ENCODE data around the gene NAT14. TPM values are rescaled to one million over a fixed set of nuclear protein-coding genes. Genes with fewer than 3 reads are reported as not detected.
A peak's percentile ranks its signal among the peaks of the same experiment; 100 is the strongest.

Gene NAT14
- polyA plus RNA-seq, 1 of the 3 experiments (the other 2 are of a cell fraction): 89.9 TPM

- Histone ChIP-seq H3K9me3 (no peaks in the 10 kb centered on the region), H3K9ac (no peak overlapping the region), H4K20me1 (ENCODE audit: insufficient read depth) (0 out of 2 replicates have a peak, but pooled peaks cover under 1% of the 10 kb centered on the region), H2AFZ (ENCODE audit: low read depth) (no peak overlapping the region), H3K27me3 (ENCODE audit: insufficient read depth) (no peaks in the 10 kb centered on the region), H3K79me2 (ENCODE audit: insufficient read depth) (peaks cover 12% of the 10 kb centered on the region; the same call in 1 of the 2 replicates), H3K27ac (ENCODE audit: low read depth in 2 of 2, low read length in 1 of 2) (peak overlapping the region; percentile 90 to 91; a peak in 3 of 4 replicates), H3K4me3 (ENCODE audit: low read depth in 2 of 2, low read length in 1 of 2) (peak overlapping the region in 1 of 2 experiments; percentile 76; a peak in 1 of 4 replicates), H3K9me2 (no peaks in the 10 kb centered on the region), H3F3A (replicated peaks; ENCODE audit: insufficient read depth) (peaks cover 12% of the 10 kb centered on the region), H3K36me3 (replicated peaks in 1 of 2; ENCODE audit: control insufficient read depth in 1 of 2, insufficient read depth in 2 of 2, low read length in 1 of 2) (no peaks in the 10 kb centered on the region), H3K4me2 (peak overlapping the region; percentile 100), H3K4me1 (ENCODE audit: control insufficient read depth in 1 of 2, insufficient read depth in 2 of 2, low read depth in 1 of 2, low read length in 1 of 2) (peaks cover 9 to 18% of the 10 kb centered on the region in 2 experiments; a peak in 2 of 4 replicates)
- TF ChIP-seq CTCF (IDR thresholded peaks at IDR 0.05) (no peak), POLR2AphosphoS5 (IDR thresholded peaks at IDR 0.05; ENCODE audit: low read depth, low read length) (no peak), EZH2phosphoT487 (IDR thresholded peaks at IDR 0.05; ENCODE audit: borderline replicate concordance, low read depth) (no peak), EP300 (IDR thresholded peaks at IDR 0.05; ENCODE audit: borderline replicate concordance in 1 of 2, low read depth in 1 of 2, low read length in 1 of 2) (no peak)
- POLR2A ChIA-PET: interaction anchor here (0.7 kb wide), 1 partner anchor 120 kb away, joined by 3 read pairs; the partner anchor contains the start of gene KMT5C
- CTCF ChIA-PET: interaction anchor here (0.8 to 2.5 kb wide), 12 partner anchors 8 to 370 kb away, joined by 3 to 12 read pairs (median 4); no protein-coding TSS in a partner anchor
- WGBS (ENCODE audit: low lambda C conversion rate): 94% methylated on average over 6 of the region's 8 CpGs
- DNase-seq: no peak
These were observed 25.4 kb upstream of the NAT14 start for GRCh38 chr19:55459551-55459949.

- 28% methylated on average over 15 of the region's 16 CpGs for WGBS (ENCODE audit: low lambda C conversion rate)
- H3K9me3 ChIP-seq: no peaks in the 10 kb centered on the region
- peaks cover 12% of the 10 kb centered on the region for H3F3A ChIP-seq (replicated peaks; ENCODE audit: insufficient read depth)
- H3K4me1 ChIP-seq (ENCODE audit: control insufficient read depth in 1 of 2, insufficient read depth in 2 of 2, low read depth in 1 of 2, low read length in 1 of 2): peaks cover 9 to 18% of the 10 kb centered on the region in 2 experiments; a peak in 2 of 4 replicates
- H3K4me3 ChIP-seq (ENCODE audit: low read depth in 2 of 2, low read length in 1 of 2): peak overlapping the region; percentile 76 to 98
- peak overlapping the region; percentile 38 for H2AFZ ChIP-seq (ENCODE audit: low read depth)
- DNase-seq: peak; percentile 52
- peak overlapping the region; percentile 100 for H3K4me2 ChIP-seq
- H3K9ac ChIP-seq: peak overlapping the region; percentile 97
- POLR2A ChIA-PET: interaction anchor here (0.7 kb wide), 1 partner anchor 121 kb away, joined by 3 read pairs; the partner anchor contains the start of gene KMT5C
- H4K20me1 ChIP-seq (ENCODE audit: insufficient read depth): no peaks in the 10 kb centered on the region
- no peaks in the 10 kb centered on the region for H3K36me3 ChIP-seq (replicated peaks in 1 of 2; ENCODE audit: control insufficient read depth in 1 of 2, insufficient read depth in 2 of 2, low read length in 1 of 2)
- peak overlapping the region; percentile 90 to 91 for H3K27ac ChIP-seq (ENCODE audit: low read depth in 2 of 2, low read length in 1 of 2)
- no peaks in the 10 kb centered on the region for H3K9me2 ChIP-seq
- H3K27me3 ChIP-seq (ENCODE audit: insufficient read depth): no peaks in the 10 kb centered on the region
- CTCF ChIA-PET: interaction anchor here (0.8 to 2.5 kb wide), 13 partner anchors 7 to 371 kb away, joined by 3 to 12 read pairs (median 3); no protein-coding TSS in a partner anchor
- peaks cover 12% of the 10 kb centered on the region; the same call in 1 of the 2 replicates for H3K79me2 ChIP-seq (ENCODE audit: insufficient read depth)
- TF ChIP-seq FOXJ3 (CRISPR knock-in tag; IDR thresholded peaks at IDR 0.05) (0 out of 2 replicates have a peak, but pooled peaks have one; percentile 15), SMC3 (IDR thresholded peaks at IDR 0.05; ENCODE audit: low read depth, low read length) (no peak), TAF1 (IDR thresholded peaks at IDR 0.05; ENCODE audit: borderline replicate concordance, low read depth, low read length) (no peak), NFIC (IDR thresholded peaks at IDR 0.05; ENCODE audit: borderline replicate concordance) (peak; percentile 71), GATA2 (CRISPR knock-in tag; IDR thresholded peaks at IDR 0.05) (peak; percentile 56), EZH2phosphoT487 (IDR thresholded peaks at IDR 0.05; ENCODE audit: borderline replicate concordance, low read depth) (no peak)
These were observed 24.9 kb upstream of the NAT14 start for GRCh38 chr19:55459950-55460657.

Data from SK-N-SH (cell line).